ENCODE data around the gene CDC42EP3.

- TF ChIP-seq POLR2AphosphoS5 (IDR thresholded peaks at IDR 0.05) (no peak), POLR2A (IDR thresholded peaks at IDR 0.05) (no peak), CTCF (IDR thresholded peaks at IDR 0.05) (no peak), EP300 (IDR thresholded peaks at IDR 0.05) (no peak)
These were observed 20.8 kb downstream of the CDC42EP3 start for GRCh38 chr2:37650548-37651093.

All from stomach (tissue), 4 donors.